Activated CD8-positive, alpha-beta memory T cell treated with anti-CD3 and anti-CD28 coated beads for 4 hours (primary cell): ENCODE results near the gene ANGPTL8.

ENCODE experiments used
- DNase-seq, 2 donors: peaks; one replicate each; pipeline ENCODE4 v3.0.0-alpha.2; 2020; ENCODE audit warnings: low read depth in 2 of 2

The ANGPTL8 gene

GRCh38 chr19:11239377-11240000, at the start of gene ANGPTL8:
Gene ANGPTL8 (plus strand): TSS chr19:11239619. CDS start chr19:11239638, 19 bp downstream.
- no peak for DNase-seq

- no peak for DNase-seq
Measured at GRCh38 chr19:11190501-11190900, 48.9 kb upstream of the ANGPTL8 start.

- no peak for DNase-seq
Measured at GRCh38 chr19:11191273-11191755, 48.1 kb upstream of the ANGPTL8 start.

GRCh38 chr19:11191934-11192333, 47.5 kb upstream of the ANGPTL8 start:
- no peak for DNase-seq

- no peak for DNase-seq
Measured at GRCh38 chr19:11192957-11193939, 46.2 kb upstream of the ANGPTL8 start.

GRCh38 chr19:11194173-11194572, 45.2 kb upstream of the ANGPTL8 start:
- DNase-seq = no peak

- no peak for DNase-seq
Measured at GRCh38 chr19:11194656-11195558, 44.5 kb upstream of the ANGPTL8 start.

GRCh38 chr19:11195681-11196080, 43.7 kb upstream of the ANGPTL8 start:
- DNase-seq = no peak

- no peak for DNase-seq
Measured at GRCh38 chr19:11196406-11197287, 42.8 kb upstream of the ANGPTL8 start.

GRCh38 chr19:11197291-11198174, 41.9 kb upstream of the ANGPTL8 start, which contains the start of gene KANK2:
Gene KANK2 (minus strand): TSS chr19:11197545. CDS start chr19:11194511, 3,034 bp downstream.
- DNase-seq = peak; percentile 36 to 39

GRCh38 chr19:11198175-11198534, 41.3 kb upstream of the ANGPTL8 start:
- DNase-seq = no peak

GRCh38 chr19:11198769-11199424, 40.5 kb upstream of the ANGPTL8 start:
- no peak for DNase-seq

- DNase-seq = no peak
Measured at GRCh38 chr19:11199517-11199916, 39.9 kb upstream of the ANGPTL8 start.

GRCh38 chr19:11200015-11200574, 39.3 kb upstream of the ANGPTL8 start:
- DNase-seq = no peak

- DNase-seq = no peak
Measured at GRCh38 chr19:11200931-11201330, 38.5 kb upstream of the ANGPTL8 start.

GRCh38 chr19:11201791-11202190, 37.6 kb upstream of the ANGPTL8 start:
- no peak for DNase-seq

GRCh38 chr19:11202488-11203193, 36.8 kb upstream of the ANGPTL8 start:
- DNase-seq = no peak
